Choroid plexus epithelial cell (primary cell): ENCODE measurements around the gene PUS1.
"Not testable (repeated sequence)": the region's sequence is repeated elsewhere in the genome, so short reads cannot be mapped to it uniquely, and the experiment has no call there.

Source experiments
- DNase-seq: peaks from one replicate; pipeline ENCODE4 v3.0.0-alpha.2; 2010; ENCODE audit warnings: low read depth
- H3K4me3 ChIP-seq: 2 replicates; pipeline ENCODE4 v1.5.1; 2011; ENCODE audit warnings: low read depth, mild to moderate bottlenecking, control low read depth, low read length, moderate library complexity
- TF ChIP-seq, protein P1 (sequence below): conservative IDR thresholded peaks from 2 replicates; pipeline ENCODE4 v1.5.1; 2011; ENCODE audit warnings: low read depth, mild to moderate bottlenecking, control low read depth, inconsistent platforms, low read length, moderate library complexity

The PUS1 gene

DNA sequence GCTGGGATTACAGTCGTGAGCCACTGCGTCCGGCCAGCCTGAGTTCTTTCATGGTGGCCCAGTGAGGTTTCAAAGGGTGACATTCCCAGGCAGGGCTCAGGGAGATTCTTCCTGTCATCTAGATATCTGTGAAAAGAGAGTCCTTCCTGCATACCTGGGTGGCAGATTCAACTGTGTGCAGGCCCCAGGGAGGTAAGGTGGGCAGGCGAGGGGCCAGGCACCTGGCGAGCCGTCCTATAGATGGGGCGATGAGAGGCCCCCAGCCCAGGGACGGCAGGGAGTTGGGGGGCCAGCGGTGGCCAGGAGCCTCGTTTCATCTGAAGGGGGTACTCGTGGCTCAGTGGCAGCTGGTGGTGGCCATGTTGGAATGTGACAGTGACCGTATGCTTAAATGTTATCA lies 13.6 kb downstream of the PUS1 start:
- no peak overlapping the region for H3K4me3 ChIP-seq
- TF ChIP-seq, protein P1, sequence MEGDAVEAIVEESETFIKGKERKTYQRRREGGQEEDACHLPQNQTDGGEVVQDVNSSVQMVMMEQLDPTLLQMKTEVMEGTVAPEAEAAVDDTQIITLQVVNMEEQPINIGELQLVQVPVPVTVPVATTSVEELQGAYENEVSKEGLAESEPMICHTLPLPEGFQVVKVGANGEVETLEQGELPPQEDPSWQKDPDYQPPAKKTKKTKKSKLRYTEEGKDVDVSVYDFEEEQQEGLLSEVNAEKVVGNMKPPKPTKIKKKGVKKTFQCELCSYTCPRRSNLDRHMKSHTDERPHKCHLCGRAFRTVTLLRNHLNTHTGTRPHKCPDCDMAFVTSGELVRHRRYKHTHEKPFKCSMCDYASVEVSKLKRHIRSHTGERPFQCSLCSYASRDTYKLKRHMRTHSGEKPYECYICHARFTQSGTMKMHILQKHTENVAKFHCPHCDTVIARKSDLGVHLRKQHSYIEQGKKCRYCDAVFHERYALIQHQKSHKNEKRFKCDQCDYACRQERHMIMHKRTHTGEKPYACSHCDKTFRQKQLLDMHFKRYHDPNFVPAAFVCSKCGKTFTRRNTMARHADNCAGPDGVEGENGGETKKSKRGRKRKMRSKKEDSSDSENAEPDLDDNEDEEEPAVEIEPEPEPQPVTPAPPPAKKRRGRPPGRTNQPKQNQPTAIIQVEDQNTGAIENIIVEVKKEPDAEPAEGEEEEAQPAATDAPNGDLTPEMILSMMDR: no peak
- DNase-seq: no peak

DNA sequence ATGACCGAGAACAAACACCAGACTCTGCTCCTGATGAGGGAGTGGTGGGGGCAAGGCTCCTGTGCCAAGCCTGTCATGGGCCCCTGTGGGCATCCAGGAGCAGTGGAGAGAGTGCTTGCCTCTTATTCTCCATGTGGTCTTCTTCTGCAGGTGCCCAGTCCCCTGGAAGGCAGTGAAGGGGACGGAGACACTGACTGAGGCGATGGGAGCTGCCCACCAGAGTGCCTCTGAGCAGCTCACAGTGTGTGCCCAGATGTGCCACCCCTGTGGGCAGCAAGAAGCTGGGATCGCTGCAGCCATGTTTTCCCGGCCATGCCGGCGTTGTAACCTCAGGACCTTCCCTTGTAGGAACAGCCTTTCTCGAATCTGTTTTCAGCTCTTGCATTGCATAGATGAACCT lies 14.3 kb downstream of the PUS1 start:
- no peak for DNase-seq
- H3K4me3 ChIP-seq: no peak overlapping the region
- TF ChIP-seq, protein P1: no peak

GRCh38 chr12:131943876-131944275 lies 14.8 kb downstream of the PUS1 start:
- DNase-seq: no peak
- TF ChIP-seq, protein P1: no peak
- H3K4me3 ChIP-seq: no peak overlapping the region

- no peak overlapping the region for H3K4me3 ChIP-seq
- TF ChIP-seq, protein P1: no peak
- DNase-seq: no peak
Measured at GRCh38 chr12:131944601-131945251, 15.7 kb downstream of the PUS1 start.

DNA sequence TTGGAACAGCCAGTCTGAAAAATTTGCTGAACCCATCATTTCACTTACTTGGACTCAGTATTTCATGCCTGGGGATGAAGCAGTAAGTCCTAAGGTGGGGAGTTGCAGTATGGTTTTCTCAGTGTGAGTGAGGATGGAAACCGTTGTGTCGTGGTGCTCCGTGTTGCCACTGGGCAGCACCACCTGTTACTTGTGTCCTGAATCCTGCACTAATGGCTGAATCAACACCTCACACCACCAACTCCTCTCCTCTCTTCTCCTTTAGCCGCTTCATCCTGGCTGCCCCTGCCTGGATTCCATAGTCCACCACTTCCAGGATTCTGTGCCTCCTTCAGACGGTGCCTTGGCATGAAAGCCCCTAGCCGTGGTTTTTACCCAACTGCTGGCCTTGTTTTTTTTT lies 17.7 kb downstream of the PUS1 start:
- TF ChIP-seq, protein P1: no peak
- no peak overlapping the region for H3K4me3 ChIP-seq
- DNase-seq: no peak

GRCh38 chr12:131947482-131948027 lies 18.5 kb downstream of the PUS1 start:
- DNase-seq: no peak
- TF ChIP-seq, protein P1: no peak
- H3K4me3 ChIP-seq: no peak overlapping the region

DNA sequence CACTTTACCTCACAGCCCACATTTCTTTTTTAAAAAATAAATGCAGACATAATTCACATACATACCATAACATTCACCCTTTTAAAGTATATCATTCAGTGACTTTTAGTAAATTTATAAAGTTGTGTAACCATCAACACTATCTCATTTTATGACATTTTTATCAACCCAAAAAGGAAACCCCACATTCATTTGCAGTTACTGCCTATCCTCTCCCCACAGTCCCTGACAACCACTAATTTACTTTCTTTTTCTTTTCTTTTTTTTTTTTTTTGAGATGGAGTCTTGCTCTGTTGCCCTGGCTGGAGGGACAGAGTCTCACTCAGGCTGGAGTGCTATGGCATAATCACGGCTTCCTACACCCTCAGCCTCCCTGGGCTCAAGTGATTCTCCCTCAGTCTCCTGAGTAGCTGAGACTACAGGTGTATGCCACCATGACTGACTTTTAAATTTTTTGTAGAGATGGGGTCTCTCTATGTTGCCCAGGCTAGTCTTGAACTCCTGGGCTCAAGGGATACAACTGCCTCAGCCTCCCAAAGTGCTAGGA lies 19.2 kb downstream of the PUS1 start:
- H3K4me3 ChIP-seq: no peak overlapping the region
- TF ChIP-seq, protein P1: no peak
- no peak for DNase-seq

GRCh38 chr12:131948713-131949430 lies 19.8 kb downstream of the PUS1 start:
- peak overlapping the region; percentile 83 for H3K4me3 ChIP-seq
- DNase-seq: not testable (repeated sequence)
